Keratinocyte (primary cell): ENCODE data around the gene MAP3K20. TPM values are rescaled to one million over a fixed set of nuclear protein-coding genes. Genes with fewer than 3 reads are reported as not detected.

Source experiments
- DNase-seq: peaks from one replicate; pipeline ENCODE4 v3.0.0-alpha.2; 2011; ENCODE audit warnings: low read depth, missing footprints, low spot score
- FAIRE-seq: peaks from 2 replicates; lab custom pipeline; 2011; peaks lifted over from hg19 to GRCh38; lab: Jason Lieb, UNC
- H2AFZ ChIP-seq: 2 replicates; pipeline ENCODE4 v1.6.0; 2012; ENCODE audit warnings: low read length, control low read depth, inconsistent platforms; ENCODE audit not compliant: control insufficient read depth
- H3K27ac ChIP-seq: 2 replicates; pipeline ENCODE4 v1.5.1; 2011; ENCODE audit warnings: low read length; ENCODE audit not compliant: control insufficient read depth, insufficient read depth
- H3K27me3 ChIP-seq: 3 replicates; pipeline ENCODE4 v1.6.0; 2011; ENCODE audit warnings: low read length; ENCODE audit not compliant: control insufficient read depth, insufficient read depth; ENCODE audit errors: extremely low read depth
- H3K36me3 ChIP-seq, 2 experiments: 2 replicates in 1 of 2; 3 replicates in 1 of 2; pipeline ENCODE4 v1.5.1; 2011; ENCODE audit warnings: low read length in 2 of 2, mild to moderate bottlenecking in 1 of 2; ENCODE audit not compliant: control insufficient read depth in 2 of 2, insufficient read depth in 2 of 2; ENCODE audit errors: extremely low read depth in 1 of 2
- H3K4me1 ChIP-seq: 3 replicates; pipeline ENCODE4 v1.5.1; 2011; ENCODE audit warnings: low read length; ENCODE audit not compliant: control insufficient read depth, insufficient read depth; ENCODE audit errors: extremely low read depth
- H3K4me2 ChIP-seq: 3 replicates; pipeline ENCODE4 v1.6.0; 2011; ENCODE audit warnings: low read depth, low read length; ENCODE audit not compliant: control insufficient read depth, insufficient read depth; ENCODE audit errors: extremely low read depth
- H3K4me3 ChIP-seq, 3 experiments: fragments of 200-600 bp in 1 of 3; sonication (generic) in 1 of 3; 2 replicates in 2 of 3; 3 replicates in 1 of 3; pipeline ENCODE4 v1.5.1; 2011 to 2016; ENCODE audit warnings: low read length in 3 of 3, mild to moderate bottlenecking in 3 of 3, control low read depth in 2 of 3, inconsistent platforms in 1 of 3, low read depth in 1 of 3, mixed read lengths in 1 of 3, mixed run types in 1 of 3, moderate library complexity in 1 of 3; ENCODE audit not compliant: control insufficient read depth in 2 of 3, insufficient read depth in 2 of 3; ENCODE audit errors: extremely low read depth in 1 of 3
- H3K79me2 ChIP-seq: 2 replicates; pipeline ENCODE4 v1.6.0; 2012; ENCODE audit warnings: low read length; ENCODE audit not compliant: control insufficient read depth, insufficient read depth
- H3K9ac ChIP-seq: 3 replicates; pipeline ENCODE4 v1.6.0; 2011; ENCODE audit warnings: low read length; ENCODE audit not compliant: control insufficient read depth, insufficient read depth; ENCODE audit errors: extremely low read depth
- H3K9me1 ChIP-seq: 3 replicates; pipeline ENCODE4 v1.6.0; 2011; ENCODE audit warnings: low read length; ENCODE audit not compliant: control insufficient read depth, insufficient read depth; ENCODE audit errors: extremely low read depth
- H3K9me3 ChIP-seq: 2 replicates; pipeline ENCODE4 v1.5.1; 2012; ENCODE audit warnings: low read depth, low read length; ENCODE audit not compliant: control insufficient read depth
- H4K20me1 ChIP-seq: 3 replicates; pipeline ENCODE4 v1.6.0; 2011; ENCODE audit warnings: low read length; ENCODE audit not compliant: control insufficient read depth, insufficient read depth; ENCODE audit errors: extremely low read depth
- CTCF ChIP-seq, 3 experiments: IDR thresholded peaks in 1 of 3; conservative IDR thresholded peaks in 1 of 3; optimal IDR thresholded peaks in 1 of 3; 2 replicates in 2 of 3; 3 replicates in 1 of 3; pipeline versions ENCODE3 to v1.5.1; 2011; ENCODE audit warnings: low read length in 3 of 3, mild to moderate bottlenecking in 3 of 3, moderate library complexity in 2 of 3, control low read depth in 1 of 3, inconsistent platforms in 1 of 3; ENCODE audit not compliant: insufficient read depth in 2 of 3; ENCODE audit errors: extremely low read depth in 1 of 3
- EZH2 ChIP-seq: IDR thresholded peaks from one replicate; pipeline ENCODE4 v1.6.1; 2012; ENCODE audit warnings: inconsistent platforms, mild to moderate bottlenecking, low read length, moderate library complexity
- dilution Hi-C: fragments of 300-500 bp; cut with MboI; formaldehyde crosslinking; loops from one replicate; pipeline ENCODE4 v1.7.0; 2020; ENCODE audit warnings: low sequenced_read_pairs; ENCODE audit not compliant: extremely low pct_ligation_motif_present
- polyA plus RNA-seq, 5 experiments: library from polyadenylated mRNA; depleted of rRNA in 3 of 5; stranded (reverse) in 3 of 5; stranded (forward) in 1 of 5; unstranded in 1 of 5; fragments of >200 nt; gene quantifications; 1 replicate in 1 of 5; 2 replicates in 3 of 5; 3 replicates in 1 of 5; pipeline versions ENCODE4 v1.2.1 to v1.2.3, GENCODE V29; 2011 to 2012; ENCODE audit warnings: missing spikeins in 2 of 5, low read depth in 1 of 5, low replicate concordance in 1 of 5

Gene MAP3K20
- polyA plus RNA-seq, 1 donor (not counting 4 experiments of a cell fraction or from before 2014, with no cell fraction given) = 31.7 TPM

GRCh38 chr2:173223871-173224270 lies 148.2 kb downstream of the MAP3K20 start:
- dilution Hi-C loops = no loop called here
- H3K36me3 ChIP-seq = peaks cover 0 to 2% of the 10 kb centered on the region in 2 experiments
- no peaks in the 10 kb centered on the region for H3K79me2 ChIP-seq
- H2AFZ ChIP-seq = no peak overlapping the region
- no peaks in the 10 kb centered on the region for H3K27me3 ChIP-seq
- H3K9ac ChIP-seq = no peak overlapping the region
- H3K9me1 ChIP-seq = no peaks in the 10 kb centered on the region
- H3K9me3 ChIP-seq = no peaks in the 10 kb centered on the region
- H4K20me1 ChIP-seq = no peaks in the 10 kb centered on the region
- no peaks in the 10 kb centered on the region for H3K4me1 ChIP-seq
- FAIRE-seq (no peak), DNase-seq (no peak)
- H3K4me2 ChIP-seq = no peak overlapping the region
- H3K4me3 ChIP-seq = no peak overlapping the region
- H3K27ac ChIP-seq = no peak overlapping the region
- TF ChIP-seq CTCF (optimal IDR thresholded peaks at IDR 0.05 in 1 of 3, IDR thresholded peaks at IDR 0.05 in 1 of 3, conservative IDR thresholded peaks at IDR 0.05 in 1 of 3; ENCODE audit: extremely low read depth in 1 of 3, insufficient read depth in 2 of 3, low read length in 3 of 3) = no peak
- no peak for TF ChIP-seq EZH2

- dilution Hi-C loops = no loop called here
- H2AFZ ChIP-seq = no peak overlapping the region
- H3K4me3 ChIP-seq = no peak overlapping the region
- H3K4me2 ChIP-seq = no peak overlapping the region
- no peaks in the 10 kb centered on the region for H4K20me1 ChIP-seq
- FAIRE-seq (no peak), DNase-seq (no peak)
- H3K9ac ChIP-seq = no peak overlapping the region
- H3K79me2 ChIP-seq = no peaks in the 10 kb centered on the region
- no peaks in the 10 kb centered on the region for H3K9me3 ChIP-seq
- H3K9me1 ChIP-seq = no peaks in the 10 kb centered on the region
- peaks cover 0 to 2% of the 10 kb centered on the region in 2 experiments for H3K36me3 ChIP-seq
- H3K27me3 ChIP-seq = no peaks in the 10 kb centered on the region
- no peaks in the 10 kb centered on the region for H3K4me1 ChIP-seq
- TF ChIP-seq CTCF (optimal IDR thresholded peaks at IDR 0.05 in 1 of 3, IDR thresholded peaks at IDR 0.05 in 1 of 3, conservative IDR thresholded peaks at IDR 0.05 in 1 of 3; ENCODE audit: extremely low read depth in 1 of 3, insufficient read depth in 2 of 3, low read length in 3 of 3) (no peak), EZH2 (no peak)
- H3K27ac ChIP-seq = no peak overlapping the region
These were observed 151.5 kb downstream of the MAP3K20 start for GRCh38 chr2:173226899-173227698.
